Fibroblast of lung (primary cell): Measurements from ENCODE around the gene USP47. TPM values are rescaled to one million over a fixed set of nuclear protein-coding genes. Genes with fewer than 3 reads are reported as not detected.

ENCODE experiments used
- DNase-seq, 2 donors: peaks; one replicate each; pipeline versions ENCODE4 v3.0.0 to v3.0.0-alpha.2; 2010; ENCODE audit warnings: low read depth in 2 of 2
- H2AFZ ChIP-seq: 2 replicates; pipeline ENCODE4 v1.5.1; 2012; ENCODE audit warnings: low read length, control low read depth, inconsistent platforms
- H3K27ac ChIP-seq: 2 replicates; pipeline ENCODE4 v1.5.1; 2011; ENCODE audit warnings: low read length, control low read depth; ENCODE audit not compliant: insufficient read depth
- H3K27me3 ChIP-seq: 2 replicates; pipeline ENCODE4 v1.5.1; 2011; ENCODE audit warnings: mild to moderate bottlenecking, low read length; ENCODE audit not compliant: control insufficient read depth, insufficient read depth
- H3K36me3 ChIP-seq: 2 replicates; pipeline ENCODE4 v1.5.1; 2011; ENCODE audit warnings: low read length; ENCODE audit not compliant: control insufficient read depth, insufficient read depth
- H3K4me1 ChIP-seq: 2 replicates; pipeline ENCODE4 v1.5.1; 2011; ENCODE audit warnings: low read length; ENCODE audit not compliant: control insufficient read depth, insufficient read depth; ENCODE audit errors: extremely low read depth
- H3K4me2 ChIP-seq: 2 replicates; pipeline ENCODE4 v1.5.1; 2011; ENCODE audit warnings: low read length, control low read depth; ENCODE audit not compliant: insufficient read depth; ENCODE audit errors: extremely low read depth
- H3K4me3 ChIP-seq, 4 experiments: fragments of 200-600 bp in 1 of 4; sonication (generic) in 1 of 4; replicated peaks in 1 of 4; 2 replicates each; pipeline ENCODE4 v1.5.1; 2011 to 2016; ENCODE audit warnings: low read length in 4 of 4, low read depth in 3 of 4, mild to moderate bottlenecking in 3 of 4, control low read depth in 2 of 4, inconsistent platforms in 1 of 4, mixed read lengths in 1 of 4; ENCODE audit not compliant: insufficient read depth in 1 of 4; ENCODE audit errors: control extremely low read depth in 1 of 4
- H3K79me2 ChIP-seq: 2 replicates; pipeline ENCODE4 v1.5.1; 2012; ENCODE audit warnings: mild to moderate bottlenecking, low read length, inconsistent platforms; ENCODE audit not compliant: control insufficient read depth, insufficient read depth
- H3K9ac ChIP-seq: 2 replicates; pipeline ENCODE4 v1.5.1; 2011; ENCODE audit warnings: mild to moderate bottlenecking, low read length, control low read depth; ENCODE audit not compliant: insufficient read depth
- H3K9me3 ChIP-seq: 2 replicates; pipeline ENCODE4 v1.5.1; 2012; ENCODE audit warnings: low read depth, low read length; ENCODE audit not compliant: control insufficient read depth, insufficient read depth
- H4K20me1 ChIP-seq: 2 replicates; pipeline ENCODE4 v1.5.1; 2011; ENCODE audit warnings: low read length; ENCODE audit not compliant: control insufficient read depth, insufficient read depth; ENCODE audit errors: extremely low read depth
- CTCF ChIP-seq, 2 donors: IDR thresholded peaks in 1 of 2; conservative IDR thresholded peaks in 1 of 2; 1 replicate in 1 of 2; 2 replicates in 1 of 2; pipeline ENCODE4 v1.5.1; 2011 to 2012; ENCODE audit warnings: low read length in 2 of 2, control low read depth in 1 of 2, inconsistent platforms in 1 of 2, low read depth in 1 of 2, mild to moderate bottlenecking in 1 of 2
- EZH2 ChIP-seq: IDR thresholded peaks from 2 replicates; pipeline ENCODE4 v1.5.1; 2012; ENCODE audit warnings: low read length, control low read depth, mild to moderate bottlenecking; ENCODE audit errors: missing control alignments
- polyA plus RNA-seq, 2 donors: library from polyadenylated mRNA; depleted of rRNA in 1 of 2; stranded (reverse) in 1 of 2; unstranded in 1 of 2; fragments of >200 nt; gene quantifications; 2 replicates each; pipeline ENCODE4 v1.2.1, GENCODE V29; 2011 to 2012; ENCODE audit warnings: missing spikeins in 1 of 2
- total RNA-seq: library from RNA; depleted of rRNA; stranded (reverse); fragments of >200 nt; gene quantifications from 2 replicates; pipeline ENCODE4 v1.2.1, GENCODE V29; 2014

The USP47 gene
- total and polyA plus RNA-seq, 2 donors (not counting 1 experiment from before 2014, with no cell fraction given), result 40.3 to 162 TPM

DNA sequence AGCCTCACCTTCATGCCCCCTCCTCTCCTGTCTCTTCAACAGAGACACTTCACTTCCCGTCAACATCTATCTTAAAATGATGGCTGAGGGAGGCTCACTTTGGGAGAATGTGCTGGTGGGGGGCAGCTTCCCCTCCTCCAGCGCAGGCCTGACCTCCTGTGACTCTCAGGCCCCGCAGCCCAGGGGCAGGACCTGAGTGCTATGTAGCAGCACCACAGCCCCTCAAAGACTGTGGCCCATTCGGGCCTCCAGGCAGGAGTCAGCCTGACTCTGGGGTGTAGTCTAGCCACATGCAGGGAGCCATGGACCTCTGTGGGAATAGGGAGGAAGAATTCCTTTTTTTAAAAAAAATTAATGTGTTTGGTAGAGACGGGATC lies 123.0 kb downstream of the USP47 start:
- Histone ChIP-seq H3K4me2 (no peak overlapping the region), H3K27me3 (no peaks in the 10 kb centered on the region), H3K9me3 (no peaks in the 10 kb centered on the region), H3K4me1 (peaks cover 13% of the 10 kb centered on the region), H3K4me3 (no peak overlapping the region), H3K9ac (no peak overlapping the region), H3K27ac (no peak overlapping the region), H4K20me1 (no peaks in the 10 kb centered on the region), H3K36me3 (peaks cover 35% of the 10 kb centered on the region), H2AFZ (no peak overlapping the region), H3K79me2 (peaks cover 2% of the 10 kb centered on the region)
- DNase-seq, result no peak
- TF ChIP-seq CTCF (conservative IDR thresholded peaks at IDR 0.05 in 1 of 2, IDR thresholded peaks at IDR 0.05 in 1 of 2; ENCODE audit: low read depth in 1 of 2, low read length in 2 of 2), result no peak
- no peak for TF ChIP-seq EZH2

GRCh38 chr11:11965192-11965591 lies 123.4 kb downstream of the USP47 start:
- Histone ChIP-seq H3K9ac (no peak overlapping the region), H3K4me1 (peaks cover 14% of the 10 kb centered on the region), H3K27ac (no peak overlapping the region), H3K27me3 (no peaks in the 10 kb centered on the region), H3K4me2 (no peak overlapping the region), H3K79me2 (peaks cover 5% of the 10 kb centered on the region), H3K36me3 (peaks cover 37% of the 10 kb centered on the region), H3K4me3 (no peak overlapping the region), H4K20me1 (no peaks in the 10 kb centered on the region), H2AFZ (no peak overlapping the region), H3K9me3 (no peaks in the 10 kb centered on the region)
- TF ChIP-seq CTCF (conservative IDR thresholded peaks at IDR 0.05 in 1 of 2, IDR thresholded peaks at IDR 0.05 in 1 of 2; ENCODE audit: low read depth in 1 of 2, low read length in 2 of 2), result no peak
- no peak for TF ChIP-seq EZH2
- DNase-seq, result no peak

DNA sequence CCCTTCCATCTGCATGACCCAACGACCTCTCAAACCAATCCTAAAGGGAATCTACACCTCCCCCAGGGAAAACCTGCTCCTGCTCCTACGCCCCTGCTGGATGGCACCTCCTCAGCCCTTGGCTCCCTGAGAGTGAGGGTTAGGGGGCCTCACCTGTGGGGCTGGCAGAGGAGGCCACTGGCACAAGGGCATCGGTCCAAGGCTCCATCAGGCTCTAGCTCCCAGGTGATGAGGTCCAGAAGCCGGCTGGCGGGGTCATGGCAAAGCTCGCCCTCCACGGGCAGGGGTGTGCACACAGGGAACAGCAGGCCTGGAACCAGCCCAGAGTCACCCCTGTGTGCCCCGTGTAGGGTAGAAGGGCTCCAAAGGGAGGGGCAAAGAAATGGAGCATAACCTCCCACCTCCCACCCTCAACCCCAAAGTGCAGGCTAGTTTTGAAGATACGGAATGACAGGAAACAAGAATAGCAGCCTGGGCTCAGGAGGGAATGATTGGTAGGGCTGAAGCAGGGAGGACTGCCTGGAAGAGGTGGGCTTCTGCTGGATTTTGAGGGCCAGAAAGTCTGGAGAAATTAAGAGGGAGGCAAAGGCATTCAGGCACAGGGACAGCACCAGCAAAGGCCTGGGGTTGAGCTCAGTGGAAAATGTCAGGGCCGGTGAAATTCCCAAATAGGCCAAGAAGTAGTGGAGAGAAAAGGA lies 124.0 kb downstream of the USP47 start:
- Histone ChIP-seq H3K79me2 (peaks cover 7% of the 10 kb centered on the region), H3K4me3 (no peak overlapping the region), H3K9ac (no peak overlapping the region), H4K20me1 (no peaks in the 10 kb centered on the region), H3K9me3 (no peaks in the 10 kb centered on the region), H3K27ac (no peak overlapping the region), H3K4me2 (no peak overlapping the region), H2AFZ (no peak overlapping the region), H3K27me3 (no peaks in the 10 kb centered on the region), H3K36me3 (peaks cover 37% of the 10 kb centered on the region), H3K4me1 (peaks cover 17% of the 10 kb centered on the region)
- TF ChIP-seq EZH2 (no peak), CTCF (conservative IDR thresholded peaks at IDR 0.05 in 1 of 2, IDR thresholded peaks at IDR 0.05 in 1 of 2; ENCODE audit: low read depth in 1 of 2, low read length in 2 of 2) (no peak)
- no peak for DNase-seq
